H1 (cell line): ENCODE measurements around the gene MACROD2. TPM values are rescaled to one million over a fixed set of nuclear protein-coding genes. Genes with fewer than 3 reads are reported as not detected.

Experiments
- CTCF ChIA-PET: fragments of 300-600 bp; sonication (Branson Sonifier 250); formaldehyde crosslinking; loops from one replicate; lab custom pipeline; 2021; ENCODE audit not compliant: partially characterized antibody; lab: Charles Lee
- POLR2A ChIA-PET: fragments of 300-600 bp; sonication (Branson Sonifier 250); formaldehyde crosslinking; loops from one replicate; lab custom pipeline; 2021; ENCODE audit warnings: inconsistent platforms; ENCODE audit not compliant: partially characterized antibody; lab: Charles Lee
- DNase-seq, 2 experiments: peaks; one replicate each; pipeline versions ENCODE4 v3.0.0 to v3.0.0-alpha.2; 2010 to 2022; ENCODE audit warnings: low spot score in 2 of 2, low read depth in 1 of 2, mixed read lengths in 1 of 2
- FAIRE-seq: peaks from 2 replicates; lab custom pipeline; 2011; peaks lifted over from hg19 to GRCh38; lab: Jason Lieb, UNC
- H2AFZ ChIP-seq: 2 replicates; pipeline ENCODE4 v1.8.1; 2012; ENCODE audit warnings: low read length, inconsistent platforms
- H2AK5ac ChIP-seq: 2 replicates; pipeline ENCODE4 v1.6.1; 2013; ENCODE audit warnings: low read depth, low read length
- H2BK120ac ChIP-seq: replicated peaks from 2 replicates; pipeline ENCODE3; 2013; ENCODE audit warnings: low read depth, low read length, inconsistent platforms
- H2BK12ac ChIP-seq: 2 replicates; pipeline ENCODE4 v1.6.1; 2013; ENCODE audit warnings: low read depth, low read length
- H2BK15ac ChIP-seq: 2 replicates; pipeline ENCODE4 v1.6.1; 2013; ENCODE audit warnings: low read length
- H2BK20ac ChIP-seq: 2 replicates; pipeline ENCODE4 v1.6.1; 2013; ENCODE audit warnings: low read length
- H2BK5ac ChIP-seq: 2 replicates; pipeline ENCODE4 v1.6.1; 2013; ENCODE audit warnings: low read depth, low read length
- H3K14ac ChIP-seq: 2 replicates; pipeline ENCODE4 v1.6.1; 2013; ENCODE audit warnings: inconsistent platforms; ENCODE audit not compliant: insufficient read length
- H3K18ac ChIP-seq: 2 replicates; pipeline ENCODE4 v1.6.1; 2013; ENCODE audit warnings: low read length; ENCODE audit errors: extremely low read depth
- H3K23ac ChIP-seq: 2 replicates; pipeline ENCODE4 v1.6.1; 2013; ENCODE audit warnings: inconsistent platforms; ENCODE audit not compliant: insufficient read length
- H3K23me2 ChIP-seq: 2 replicates; pipeline ENCODE4 v1.6.1; 2013; ENCODE audit warnings: low read depth, low read length
- H3K27ac ChIP-seq: 2 replicates; pipeline ENCODE4 v1.6.1; 2011; ENCODE audit warnings: low read depth, low read length, inconsistent platforms
- H3K27me3 ChIP-seq, 4 experiments: replicated peaks in 1 of 4; 1 replicate in 1 of 4; 2 replicates in 3 of 4; pipeline versions ENCODE4 v1.6.1 to v1.8.1; 2011 to 2013; ENCODE audit warnings: low read length in 3 of 4, mild to moderate bottlenecking in 3 of 4, inconsistent platforms in 2 of 4, mixed read lengths in 2 of 4, moderate library complexity in 1 of 4; ENCODE audit not compliant: control insufficient read depth in 3 of 4, insufficient read depth in 3 of 4; ENCODE audit errors: extremely low read depth in 1 of 4
- H3K36me3 ChIP-seq, 4 experiments: 2 replicates each; pipeline versions ENCODE4 v1.6.1 to v1.8.1; 2011 to 2013; ENCODE audit warnings: mild to moderate bottlenecking in 4 of 4, low read length in 3 of 4, moderate library complexity in 2 of 4, control low read depth in 1 of 4, inconsistent platforms in 1 of 4; ENCODE audit not compliant: insufficient read depth in 4 of 4, control insufficient read depth in 2 of 4
- H3K4ac ChIP-seq: replicated peaks from 2 replicates; pipeline ENCODE3; 2013; ENCODE audit warnings: low read length, low read depth, mixed read lengths, inconsistent platforms; ENCODE audit not compliant: insufficient read length
- H3K4me1 ChIP-seq, 4 experiments: replicated peaks in 1 of 4; 1 replicate in 1 of 4; 2 replicates in 3 of 4; pipeline versions ENCODE4 v1.6.1 to v1.8.1; 2011 to 2013; ENCODE audit warnings: low read length in 3 of 4, inconsistent platforms in 2 of 4, mixed read lengths in 1 of 4; ENCODE audit not compliant: insufficient read depth in 4 of 4, control insufficient read depth in 3 of 4
- H3K4me2 ChIP-seq, 2 experiments: 2 replicates each; pipeline versions ENCODE4 v1.6.1 to v1.8.1; 2011 to 2013; ENCODE audit warnings: low read depth in 2 of 2, low read length in 2 of 2, control low read depth in 1 of 2, inconsistent platforms in 1 of 2, mild to moderate bottlenecking in 1 of 2; ENCODE audit not compliant: insufficient read depth in 1 of 2
- H3K4me3 ChIP-seq, 4 experiments: fragments of 200-600, 300-600 bp in 1 of 4; sonication (generic), shearing (Covaris generic), sonication (Bioruptor Twin) in 1 of 4; 2 replicates each; pipeline versions ENCODE4 v1.5.1 to v1.8.1; 2011 to 2016; ENCODE audit warnings: low read length in 4 of 4, low read depth in 3 of 4, control low read depth in 2 of 4, inconsistent platforms in 2 of 4, mild to moderate bottlenecking in 2 of 4, mixed read lengths in 1 of 4, moderate library complexity in 1 of 4; ENCODE audit not compliant: insufficient read depth in 2 of 4; ENCODE audit errors: extremely low read depth in 1 of 4
- H3K56ac ChIP-seq: replicated peaks from 2 replicates; pipeline ENCODE3; 2013; ENCODE audit warnings: low read depth, mild to moderate bottlenecking, mixed read lengths, low read length, inconsistent platforms; ENCODE audit not compliant: insufficient read length
- H3K79me1 ChIP-seq: 2 replicates; pipeline ENCODE4 v1.6.1; 2013; ENCODE audit warnings: low read depth, low read length, control low read depth
- H3K79me2 ChIP-seq, 2 experiments: 2 replicates each; pipeline versions ENCODE4 v1.6.1 to v1.8.1; 2012 to 2013; ENCODE audit warnings: low read length in 2 of 2, mild to moderate bottlenecking in 2 of 2, inconsistent platforms in 1 of 2; ENCODE audit not compliant: insufficient read depth in 2 of 2, control insufficient read depth in 1 of 2
- H3K9ac ChIP-seq, 4 experiments: replicated peaks in 1 of 4; 1 replicate in 1 of 4; 2 replicates in 3 of 4; pipeline versions ENCODE4 v1.6.1 to v1.8.1; 2011 to 2013; ENCODE audit warnings: low read depth in 3 of 4, low read length in 3 of 4, control low read depth in 2 of 4, mild to moderate bottlenecking in 2 of 4, moderate library complexity in 2 of 4, inconsistent platforms in 1 of 4; ENCODE audit errors: extremely low read depth in 1 of 4
- H3K9me3 ChIP-seq, 2 experiments: 2 replicates each; pipeline versions ENCODE4 v1.6.1 to v1.8.1; 2012 to 2013; ENCODE audit warnings: mild to moderate bottlenecking in 2 of 2, moderate library complexity in 2 of 2, control low read depth in 1 of 2, inconsistent platforms in 1 of 2, low read depth in 1 of 2, low read length in 1 of 2, mixed read lengths in 1 of 2; ENCODE audit not compliant: insufficient read depth in 2 of 2
- H4K20me1 ChIP-seq, 2 experiments: replicated peaks in 1 of 2; 2 replicates each; pipeline versions ENCODE3 to v1.8.1; 2011 to 2013; ENCODE audit warnings: inconsistent platforms in 2 of 2, low read length in 2 of 2, mild to moderate bottlenecking in 1 of 2; ENCODE audit not compliant: insufficient read depth in 2 of 2, control insufficient read depth in 1 of 2
- H4K5ac ChIP-seq: 2 replicates; pipeline ENCODE4 v1.6.1; 2013; ENCODE audit warnings: low read length, low read depth, mixed read lengths, inconsistent platforms; ENCODE audit not compliant: insufficient read length
- H4K8ac ChIP-seq: 2 replicates; pipeline ENCODE4 v1.8.0; 2013; ENCODE audit warnings: mild to moderate bottlenecking, moderate library complexity, low read length, inconsistent platforms; ENCODE audit not compliant: insufficient read depth; ENCODE audit errors: extremely low read depth
- H4K91ac ChIP-seq: replicated peaks from 2 replicates; pipeline ENCODE3; 2013; ENCODE audit warnings: low read length, mixed read lengths, inconsistent platforms; ENCODE audit not compliant: insufficient read length
- POLR2AphosphoS5 ChIP-seq: IDR thresholded peaks from 2 replicates; pipeline ENCODE4 v1.6.1; 2011; ENCODE audit warnings: low read depth, low read length
- polyA plus RNA-seq, 7 experiments: library from polyadenylated mRNA; depleted of rRNA in 3 of 7; stranded (reverse) in 5 of 7; unstranded in 2 of 7; fragments of >200 nt in 5 of 7; fragments of 200-250 nt in 2 of 7; gene quantifications; 1 replicate in 5 of 7; 2 replicates in 1 of 7; 4 replicates in 1 of 7; pipeline versions ENCODE4 v1.2.1 to v1.2.3, GENCODE V29; 2011 to 2013; ENCODE audit warnings: missing spikeins in 2 of 7, mixed read lengths in 2 of 7
- total RNA-seq: library from RNA; stranded (reverse); fragmentation: NEBNext Ultra II Directional; extraction: Animal tissue kit (Norgen Biotek cat#: 25700); gene quantifications from 2 replicates; pipeline ENCODE4 v1.2.1, GENCODE V29; 2021
- TF ChIP-seq, protein P1 (sequence below): fragments of 300-600 bp; sonication (generic); IDR thresholded peaks from 2 replicates; pipeline ENCODE4 v1.7.1; 2012; ENCODE audit warnings: low read length, moderate library complexity, mild to moderate bottlenecking, inconsistent platforms; ENCODE audit not compliant: insufficient replicate concordance

MACROD2 gene
- total and polyA plus RNA-seq, 2 of the 8 experiments (the other 6 are each of a cell fraction or from before 2014, with no cell fraction given) = 0.70 to 3.9 TPM

DNA sequence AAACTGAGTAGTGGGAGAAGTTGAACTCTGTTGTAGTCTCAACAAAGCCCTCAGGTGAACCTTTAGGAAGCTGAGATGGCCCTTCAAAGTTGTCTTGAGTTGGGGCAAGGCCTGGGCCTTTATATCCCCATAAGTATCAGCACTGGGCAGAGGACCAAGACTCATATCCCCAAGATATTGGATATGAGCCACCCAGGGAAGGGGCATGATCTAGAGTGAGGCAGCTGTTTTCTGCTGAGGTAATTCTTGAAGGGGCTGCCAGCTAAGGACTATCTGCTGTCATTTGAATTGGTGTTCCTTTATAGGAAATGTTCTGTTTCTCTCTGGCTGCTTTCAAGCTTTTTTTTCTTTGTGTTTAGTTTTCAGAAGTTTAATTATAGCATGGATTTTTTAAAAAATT lies 482.8 kb downstream of the MACROD2 start:
- FAIRE-seq = no peak
- H3K36me3 ChIP-seq = no peaks in the 10 kb centered on the region
- no peak overlapping the region for H4K91ac ChIP-seq
- H3K56ac ChIP-seq = no peak overlapping the region
- ChIA-PET CTCF (no interaction called here), POLR2A (no interaction called here)
- no peaks in the 10 kb centered on the region for H3K79me1 ChIP-seq
- H3K18ac ChIP-seq = no peak overlapping the region
- no peak overlapping the region for H2BK20ac ChIP-seq
- no peak overlapping the region for H3K23ac ChIP-seq
- H2AK5ac ChIP-seq = no peak overlapping the region
- no peak for DNase-seq
- H2BK12ac ChIP-seq = no peak overlapping the region
- H2BK120ac ChIP-seq = no peak overlapping the region
- H3K4me1 ChIP-seq = no peaks in the 10 kb centered on the region
- H3K4me3 ChIP-seq = no peak overlapping the region
- no peaks in the 10 kb centered on the region for H3K79me2 ChIP-seq
- H4K5ac ChIP-seq = no peak overlapping the region
- no peaks in the 10 kb centered on the region for H3K23me2 ChIP-seq
- no peak overlapping the region for H4K8ac ChIP-seq
- no peak overlapping the region for H2BK15ac ChIP-seq
- H3K9ac ChIP-seq = no peak overlapping the region
- no peaks in the 10 kb centered on the region for H3K27me3 ChIP-seq
- no peak overlapping the region for H3K4ac ChIP-seq
- H4K20me1 ChIP-seq = no peaks in the 10 kb centered on the region
- H3K4me2 ChIP-seq = no peak overlapping the region
- no peak overlapping the region for H2BK5ac ChIP-seq
- no peaks in the 10 kb centered on the region for H3K9me3 ChIP-seq
- H3K14ac ChIP-seq = no peak overlapping the region
- no peak overlapping the region for H2AFZ ChIP-seq
- no peak overlapping the region for H3K27ac ChIP-seq
- TF ChIP-seq, protein P1, sequence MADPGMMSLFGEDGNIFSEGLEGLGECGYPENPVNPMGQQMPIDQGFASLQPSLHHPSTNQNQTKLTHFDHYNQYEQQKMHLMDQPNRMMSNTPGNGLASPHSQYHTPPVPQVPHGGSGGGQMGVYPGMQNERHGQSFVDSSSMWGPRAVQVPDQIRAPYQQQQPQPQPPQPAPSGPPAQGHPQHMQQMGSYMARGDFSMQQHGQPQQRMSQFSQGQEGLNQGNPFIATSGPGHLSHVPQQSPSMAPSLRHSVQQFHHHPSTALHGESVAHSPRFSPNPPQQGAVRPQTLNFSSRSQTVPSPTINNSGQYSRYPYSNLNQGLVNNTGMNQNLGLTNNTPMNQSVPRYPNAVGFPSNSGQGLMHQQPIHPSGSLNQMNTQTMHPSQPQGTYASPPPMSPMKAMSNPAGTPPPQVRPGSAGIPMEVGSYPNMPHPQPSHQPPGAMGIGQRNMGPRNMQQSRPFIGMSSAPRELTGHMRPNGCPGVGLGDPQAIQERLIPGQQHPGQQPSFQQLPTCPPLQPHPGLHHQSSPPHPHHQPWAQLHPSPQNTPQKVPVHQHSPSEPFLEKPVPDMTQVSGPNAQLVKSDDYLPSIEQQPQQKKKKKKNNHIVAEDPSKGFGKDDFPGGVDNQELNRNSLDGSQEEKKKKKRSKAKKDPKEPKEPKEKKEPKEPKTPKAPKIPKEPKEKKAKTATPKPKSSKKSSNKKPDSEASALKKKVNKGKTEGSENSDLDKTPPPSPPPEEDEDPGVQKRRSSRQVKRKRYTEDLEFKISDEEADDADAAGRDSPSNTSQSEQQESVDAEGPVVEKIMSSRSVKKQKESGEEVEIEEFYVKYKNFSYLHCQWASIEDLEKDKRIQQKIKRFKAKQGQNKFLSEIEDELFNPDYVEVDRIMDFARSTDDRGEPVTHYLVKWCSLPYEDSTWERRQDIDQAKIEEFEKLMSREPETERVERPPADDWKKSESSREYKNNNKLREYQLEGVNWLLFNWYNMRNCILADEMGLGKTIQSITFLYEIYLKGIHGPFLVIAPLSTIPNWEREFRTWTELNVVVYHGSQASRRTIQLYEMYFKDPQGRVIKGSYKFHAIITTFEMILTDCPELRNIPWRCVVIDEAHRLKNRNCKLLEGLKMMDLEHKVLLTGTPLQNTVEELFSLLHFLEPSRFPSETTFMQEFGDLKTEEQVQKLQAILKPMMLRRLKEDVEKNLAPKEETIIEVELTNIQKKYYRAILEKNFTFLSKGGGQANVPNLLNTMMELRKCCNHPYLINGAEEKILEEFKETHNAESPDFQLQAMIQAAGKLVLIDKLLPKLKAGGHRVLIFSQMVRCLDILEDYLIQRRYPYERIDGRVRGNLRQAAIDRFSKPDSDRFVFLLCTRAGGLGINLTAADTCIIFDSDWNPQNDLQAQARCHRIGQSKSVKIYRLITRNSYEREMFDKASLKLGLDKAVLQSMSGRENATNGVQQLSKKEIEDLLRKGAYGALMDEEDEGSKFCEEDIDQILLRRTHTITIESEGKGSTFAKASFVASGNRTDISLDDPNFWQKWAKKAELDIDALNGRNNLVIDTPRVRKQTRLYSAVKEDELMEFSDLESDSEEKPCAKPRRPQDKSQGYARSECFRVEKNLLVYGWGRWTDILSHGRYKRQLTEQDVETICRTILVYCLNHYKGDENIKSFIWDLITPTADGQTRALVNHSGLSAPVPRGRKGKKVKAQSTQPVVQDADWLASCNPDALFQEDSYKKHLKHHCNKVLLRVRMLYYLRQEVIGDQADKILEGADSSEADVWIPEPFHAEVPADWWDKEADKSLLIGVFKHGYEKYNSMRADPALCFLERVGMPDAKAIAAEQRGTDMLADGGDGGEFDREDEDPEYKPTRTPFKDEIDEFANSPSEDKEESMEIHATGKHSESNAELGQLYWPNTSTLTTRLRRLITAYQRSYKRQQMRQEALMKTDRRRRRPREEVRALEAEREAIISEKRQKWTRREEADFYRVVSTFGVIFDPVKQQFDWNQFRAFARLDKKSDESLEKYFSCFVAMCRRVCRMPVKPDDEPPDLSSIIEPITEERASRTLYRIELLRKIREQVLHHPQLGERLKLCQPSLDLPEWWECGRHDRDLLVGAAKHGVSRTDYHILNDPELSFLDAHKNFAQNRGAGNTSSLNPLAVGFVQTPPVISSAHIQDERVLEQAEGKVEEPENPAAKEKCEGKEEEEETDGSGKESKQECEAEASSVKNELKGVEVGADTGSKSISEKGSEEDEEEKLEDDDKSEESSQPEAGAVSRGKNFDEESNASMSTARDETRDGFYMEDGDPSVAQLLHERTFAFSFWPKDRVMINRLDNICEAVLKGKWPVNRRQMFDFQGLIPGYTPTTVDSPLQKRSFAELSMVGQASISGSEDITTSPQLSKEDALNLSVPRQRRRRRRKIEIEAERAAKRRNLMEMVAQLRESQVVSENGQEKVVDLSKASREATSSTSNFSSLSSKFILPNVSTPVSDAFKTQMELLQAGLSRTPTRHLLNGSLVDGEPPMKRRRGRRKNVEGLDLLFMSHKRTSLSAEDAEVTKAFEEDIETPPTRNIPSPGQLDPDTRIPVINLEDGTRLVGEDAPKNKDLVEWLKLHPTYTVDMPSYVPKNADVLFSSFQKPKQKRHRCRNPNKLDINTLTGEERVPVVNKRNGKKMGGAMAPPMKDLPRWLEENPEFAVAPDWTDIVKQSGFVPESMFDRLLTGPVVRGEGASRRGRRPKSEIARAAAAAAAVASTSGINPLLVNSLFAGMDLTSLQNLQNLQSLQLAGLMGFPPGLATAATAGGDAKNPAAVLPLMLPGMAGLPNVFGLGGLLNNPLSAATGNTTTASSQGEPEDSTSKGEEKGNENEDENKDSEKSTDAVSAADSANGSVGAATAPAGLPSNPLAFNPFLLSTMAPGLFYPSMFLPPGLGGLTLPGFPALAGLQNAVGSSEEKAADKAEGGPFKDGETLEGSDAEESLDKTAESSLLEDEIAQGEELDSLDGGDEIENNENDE = no peak
- TF ChIP-seq POLR2AphosphoS5 = no peak
